Suprapubic skin (tissue), 4 donors: ENCODE measurements around the gene OR9I1.

Experiments
- CTCF ChIP-seq, 2 donors: fragments of 200-600 bp in 1 of 2; fragments of 450-650 bp in 1 of 2; sonication (generic) in 1 of 2; IDR thresholded peaks; one replicate each; pipeline ENCODE4 v1.5.1; 2016 to 2019; ENCODE audit warnings: antibody characterized with exemption in 2 of 2, mild to moderate bottlenecking in 1 of 2, moderate library complexity in 1 of 2
- POLR2A ChIP-seq, 2 donors: fragments of 450-650 bp; IDR thresholded peaks; one replicate each; pipeline ENCODE4 v1.6.1; 2017; ENCODE audit warnings: antibody characterized with exemption in 2 of 2, mild to moderate bottlenecking in 2 of 2, moderate library complexity in 2 of 2
- POLR2AphosphoS5 ChIP-seq, 3 donors: sonication (generic); formaldehyde crosslinking; IDR thresholded peaks; one replicate each; pipeline ENCODE4 v1.6.1; 2017; ENCODE audit warnings: antibody characterized with exemption in 3 of 3

GRCh38 chr11:58121096-58121495 lies 4.2 kb downstream of the OR9I1 start:
- no peak for TF ChIP-seq POLR2AphosphoS5 (IDR thresholded peaks at IDR 0.05)
- no peak for TF ChIP-seq CTCF (IDR thresholded peaks at IDR 0.05)
- no peak for TF ChIP-seq POLR2A (IDR thresholded peaks at IDR 0.05)
